ENCODE data around the gene PRIM1.
"Not testable (repeated sequence)": the region's sequence is repeated elsewhere in the genome, so short reads cannot be mapped to it uniquely, and the experiment has no call there.

Gene PRIM1

GRCh38 chr12:56760460-56760859 lies 8.3 kb upstream of the PRIM1 start:
- DNase-seq (ENCODE audit: low read depth) = no peak

- DNase-seq (ENCODE audit: low read depth) = no peak
These were observed 7.3 kb upstream of the PRIM1 start for GRCh38 chr12:56759263-56759908.

- DNase-seq (ENCODE audit: low read depth) = no peak
These were observed 6.7 kb upstream of the PRIM1 start for GRCh38 chr12:56758728-56759262.

DNA sequence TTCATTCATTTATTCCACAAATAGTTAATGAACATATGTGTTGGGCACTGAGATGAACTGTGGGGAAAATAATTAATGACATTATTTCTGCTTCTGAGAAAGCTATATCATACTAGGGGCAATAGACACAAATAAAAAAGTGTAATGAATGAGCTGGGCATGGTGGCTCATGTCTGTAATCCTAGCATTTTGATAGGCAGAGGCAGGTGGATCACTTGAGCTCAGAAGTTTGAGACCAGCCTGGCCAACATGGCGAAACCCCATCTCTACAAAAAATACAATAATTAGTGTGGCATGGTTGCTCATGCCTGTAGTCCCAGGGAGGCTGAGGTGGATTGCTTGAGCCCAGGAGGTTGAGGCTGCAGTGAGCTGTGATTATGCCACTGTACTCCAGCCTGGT lies 5.8 kb upstream of the PRIM1 start:
- not testable (repeated sequence) for DNase-seq (ENCODE audit: low read depth)

- no peak for DNase-seq (ENCODE audit: low read depth)
These were observed 1.4 kb upstream of the PRIM1 start for GRCh38 chr12:56753566-56753965.

GRCh38 chr12:56750596-56750995 lies 1.5 kb downstream of the PRIM1 start:
- not testable (repeated sequence) for DNase-seq (ENCODE audit: low read depth)

DNA sequence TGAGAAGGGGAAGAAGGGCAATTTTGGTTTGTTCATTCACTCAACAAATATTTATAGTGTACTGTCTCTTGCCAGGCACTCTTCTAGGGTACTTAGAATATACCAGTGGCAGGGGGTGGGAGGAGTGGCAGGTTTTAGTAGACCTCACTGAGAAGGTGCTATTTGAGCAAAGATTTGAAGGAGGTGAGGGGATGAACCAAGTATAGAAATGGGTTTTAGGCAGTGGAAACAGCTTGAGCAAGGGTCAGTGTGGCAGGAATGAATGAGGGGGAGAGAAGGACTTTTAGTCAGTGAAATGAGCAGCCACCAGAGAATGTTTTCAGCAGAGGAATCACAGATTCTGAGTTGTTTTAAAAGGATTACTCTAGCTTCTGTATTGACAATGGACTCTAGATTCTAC lies 2.3 kb downstream of the PRIM1 start:
- no peak for DNase-seq (ENCODE audit: low read depth)

DNA sequence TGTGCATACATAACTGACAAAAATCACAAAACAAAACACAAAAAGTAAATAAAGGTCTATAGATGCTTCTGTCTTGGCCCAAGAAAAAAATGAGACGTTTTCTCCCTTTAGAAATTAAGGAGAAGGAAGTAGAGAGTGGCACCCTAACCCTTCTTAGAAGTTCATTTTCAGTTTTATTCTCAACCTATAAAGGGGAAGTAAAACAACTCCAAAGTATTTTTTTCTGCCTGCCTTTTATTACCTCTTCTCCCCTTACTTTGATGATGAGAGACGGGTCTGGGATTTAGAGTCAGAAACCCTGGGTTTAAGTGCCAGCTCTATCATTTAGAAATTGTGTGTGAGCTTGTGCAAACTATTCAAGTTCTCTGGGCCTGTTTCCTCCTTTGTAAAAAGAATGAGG lies 2.8 kb downstream of the PRIM1 start:
- no peak for DNase-seq (ENCODE audit: low read depth)

GRCh38 chr12:56728139-56728861 lies 23.8 kb downstream of the PRIM1 start:
- no peak for DNase-seq (ENCODE audit: low read depth)

DNA sequence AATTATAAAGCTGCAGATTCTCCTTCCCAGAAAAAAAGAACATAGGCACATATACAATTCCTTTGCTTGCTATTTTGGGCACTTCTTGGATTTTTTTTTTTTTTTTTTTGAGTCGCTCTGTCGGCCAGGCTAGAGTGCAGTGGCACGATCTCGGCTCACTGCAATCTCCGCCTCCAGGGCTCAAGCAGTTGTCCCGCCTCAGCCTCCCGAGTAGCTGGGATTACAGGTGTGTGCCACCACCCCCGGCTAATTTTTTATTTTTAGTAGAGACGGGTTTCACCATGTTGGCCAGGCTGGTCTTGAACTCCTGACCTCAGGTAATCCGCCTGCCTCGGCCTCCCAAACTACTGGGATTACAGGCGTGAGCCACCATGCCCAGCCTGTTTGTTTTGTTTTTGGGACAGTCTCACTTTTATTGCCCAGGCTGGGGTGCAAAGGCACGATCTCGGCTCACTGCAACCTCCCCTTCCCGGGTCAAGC lies 25.9 kb downstream of the PRIM1 start:
- DNase-seq (ENCODE audit: low read depth) = not testable (repeated sequence)

- DNase-seq (ENCODE audit: low read depth) = no peak
These were observed 26.4 kb downstream of the PRIM1 start for GRCh38 chr12:56725723-56726102.

DNA sequence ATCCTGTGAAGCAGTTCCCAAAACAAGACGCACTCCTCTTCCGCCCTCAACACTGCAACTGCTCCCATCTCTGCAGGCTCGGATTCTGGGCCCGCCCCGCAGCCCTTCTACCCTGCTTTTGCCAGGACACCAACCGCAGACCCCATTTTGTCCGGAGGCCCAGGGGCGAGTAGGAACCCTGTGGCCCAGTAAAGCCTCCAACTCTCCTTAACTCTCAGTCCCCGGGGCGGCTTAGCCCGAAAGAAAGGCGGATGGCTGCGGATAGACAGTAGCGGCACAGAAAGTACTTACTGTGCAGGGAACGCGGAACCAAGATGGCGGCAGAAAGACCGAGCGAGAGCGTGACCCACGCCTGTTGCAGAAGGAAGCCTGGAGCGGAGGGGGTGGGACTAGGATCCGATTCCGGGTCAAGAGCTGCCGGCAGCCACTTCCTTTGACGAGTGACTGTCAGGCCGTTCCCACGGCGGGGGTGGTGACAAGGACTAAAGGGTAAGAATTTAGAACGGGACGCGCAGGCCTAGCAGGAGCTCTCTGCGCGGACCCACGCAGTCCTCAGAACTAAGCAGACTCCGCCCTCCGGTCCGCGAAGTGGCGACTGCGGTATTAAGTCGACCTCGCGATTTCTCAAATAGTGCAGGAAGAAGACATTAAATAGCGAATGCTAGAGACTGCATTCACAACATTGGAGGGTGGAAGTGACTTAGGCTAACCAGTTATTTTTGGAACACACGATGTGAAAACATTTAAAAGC lies 27.0 kb downstream of the PRIM1 start, which contains the start of gene NACA:
Gene NACA, minus strand, starts transcription at position 328 of the 751 bp plus-strand sequence. CDS start 778 bp downstream, outside the sequence.
- peak; percentile 95 for DNase-seq (ENCODE audit: low read depth)

- DNase-seq (ENCODE audit: low read depth) = no peak
These were observed 27.5 kb downstream of the PRIM1 start for GRCh38 chr12:56724701-56724971.

DNA sequence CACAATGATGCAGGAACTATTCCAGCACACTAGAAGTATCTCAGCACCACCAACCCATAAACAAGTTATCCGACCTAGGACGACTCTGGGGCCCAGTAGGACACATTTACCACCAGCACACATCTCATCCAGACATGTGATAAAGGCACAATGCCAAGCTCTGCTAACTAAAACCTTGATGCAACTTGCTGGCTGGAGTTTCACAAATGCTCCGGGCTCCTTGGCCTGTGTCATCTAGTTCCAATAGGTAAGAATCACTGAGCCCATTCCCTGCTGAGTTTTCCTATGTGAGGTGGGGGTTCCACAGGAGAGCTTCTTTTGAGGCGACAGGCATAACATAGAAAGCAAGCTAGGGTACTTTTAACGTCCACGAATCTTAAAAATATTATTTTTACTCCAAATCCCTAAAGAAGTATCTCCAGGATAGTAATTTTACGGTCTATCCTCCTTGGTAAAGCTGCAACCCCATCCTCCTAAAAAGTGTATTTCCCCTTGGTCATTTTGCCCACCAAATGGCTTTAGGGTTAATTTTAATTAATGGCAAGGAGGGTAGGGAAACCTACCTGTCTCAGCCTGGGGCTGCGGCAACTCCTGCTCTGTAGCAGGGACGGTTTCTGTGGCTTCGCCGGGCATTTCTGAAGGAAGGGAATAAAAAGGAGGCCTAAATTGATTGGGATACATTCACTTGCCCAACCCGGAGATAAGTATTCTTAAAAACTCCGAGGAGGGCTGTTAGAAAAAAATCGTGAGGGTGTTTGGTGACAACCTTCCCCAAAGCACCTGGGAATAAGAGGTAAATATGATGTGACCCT lies 28.0 kb downstream of the PRIM1 start:
- DNase-seq (ENCODE audit: low read depth) = no peak

GRCh38 chr12:56723352-56723751 lies 28.8 kb downstream of the PRIM1 start:
- DNase-seq (ENCODE audit: low read depth) = no peak

DNA sequence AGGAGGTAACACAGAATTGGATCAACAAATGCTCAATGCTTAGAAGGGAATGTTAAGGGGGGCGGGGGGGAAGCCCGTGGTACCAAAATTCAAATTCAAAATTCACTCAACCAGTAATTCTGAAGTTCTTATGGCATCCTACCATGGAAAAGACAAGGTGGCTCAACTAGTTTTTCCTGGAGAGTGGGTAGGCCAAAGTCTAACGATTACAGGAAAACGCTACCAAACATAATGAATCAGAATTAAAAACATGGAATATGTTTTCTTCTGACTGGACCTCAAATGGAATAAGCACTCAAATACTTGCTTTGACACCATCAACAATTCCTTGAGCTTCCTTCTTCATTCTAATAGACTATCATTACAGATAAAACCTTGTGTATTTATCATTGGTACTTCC lies 29.3 kb downstream of the PRIM1 start:
- DNase-seq (ENCODE audit: low read depth) = no peak

DNA sequence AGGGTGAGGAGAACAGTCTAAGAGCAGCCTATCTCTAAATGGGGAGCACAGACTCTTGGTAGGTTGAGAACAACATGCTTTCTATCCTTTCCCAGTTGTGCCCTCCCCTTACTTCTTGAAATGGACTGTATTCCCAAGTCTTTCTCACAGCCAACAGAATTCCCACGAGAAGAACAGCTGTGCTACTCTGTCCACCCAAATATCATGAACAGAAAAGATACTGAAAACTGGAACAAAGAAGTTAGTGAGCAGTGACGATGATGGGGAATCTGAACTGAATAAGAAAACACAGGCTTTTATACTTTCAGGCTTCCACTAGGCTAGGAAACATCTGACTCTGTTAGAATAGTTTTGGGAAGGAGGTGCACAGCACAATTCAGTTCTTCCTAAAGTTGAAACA lies 30.4 kb downstream of the PRIM1 start:
- no peak for DNase-seq (ENCODE audit: low read depth)

- no peak for DNase-seq (ENCODE audit: low read depth)
These were observed 30.9 kb downstream of the PRIM1 start for GRCh38 chr12:56721216-56721615.

- no peak for DNase-seq (ENCODE audit: low read depth)
These were observed 31.4 kb downstream of the PRIM1 start for GRCh38 chr12:56720731-56721151.

GRCh38 chr12:56719056-56719455 lies 33.1 kb downstream of the PRIM1 start:
- DNase-seq (ENCODE audit: low read depth) = no peak

DNA sequence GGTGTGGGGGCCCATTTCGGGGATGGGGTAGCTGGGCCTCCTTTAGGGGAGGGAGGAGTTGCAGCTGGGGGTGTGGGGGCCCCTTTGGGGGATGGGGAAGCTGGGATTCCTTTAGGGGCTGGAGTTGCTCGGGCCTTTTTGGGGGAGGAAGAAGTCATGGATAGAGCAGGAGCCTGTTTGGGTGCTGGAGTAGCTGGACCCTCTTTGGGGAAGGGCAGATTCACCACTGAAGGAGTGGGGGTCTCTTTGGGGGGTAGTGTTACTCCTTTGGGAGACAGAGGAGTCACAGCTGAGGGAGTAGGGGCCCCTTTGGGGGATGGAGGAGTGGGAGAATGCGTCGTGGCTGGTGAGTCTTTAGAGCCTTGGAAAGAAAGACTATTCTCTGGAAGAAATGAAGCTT lies 33.5 kb downstream of the PRIM1 start:
- DNase-seq (ENCODE audit: low read depth) = no peak

- no peak for DNase-seq (ENCODE audit: low read depth)
These were observed 34.0 kb downstream of the PRIM1 start for GRCh38 chr12:56718149-56718548.
